ENCODE results near the gene TANC1. TPM values are rescaled to one million over a fixed set of nuclear protein-coding genes. Genes with fewer than 3 reads are reported as not detected.

The TANC1 gene
- total RNA-seq, 2 donors from 2014 or later = 2.9 to 9.5 TPM

GRCh38 chr2:159211447-159212396 lies 243.3 kb downstream of the TANC1 start:
- peak; percentile 86 for DNase-seq
- H3K27ac ChIP-seq (ENCODE audit: low read depth, low read length) = peak overlapping the region; percentile 74
- H3K27me3 ChIP-seq (ENCODE audit: control insufficient read depth, insufficient read depth, low read length, poor library complexity, severe bottlenecking) = no peaks in the 10 kb centered on the region
- H3K4me1 Mint-ChIP-seq = peaks cover 14% of the 10 kb centered on the region
- H3K9me3 Mint-ChIP-seq = no peaks in the 10 kb centered on the region
- peaks cover 5% of the 10 kb centered on the region for H3K4me1 ChIP-seq (ENCODE audit: control insufficient read depth, insufficient read depth, low read length)
- peaks cover 18% of the 10 kb centered on the region for H3K27me3 Mint-ChIP-seq (ENCODE audit: insufficient read depth)
- peak overlapping the region; percentile 7 for H3K4me3 ChIP-seq (ENCODE audit: low read length)
- peak overlapping the region; percentile 21 for H3K4me3 Mint-ChIP-seq
- H3K27ac Mint-ChIP-seq = peak overlapping the region; percentile 89
- peaks cover 14% of the 10 kb centered on the region for H3K36me3 Mint-ChIP-seq (ENCODE audit: low read depth)
- whole genome bisulfite sequencing, 2 experiments (ENCODE audit: insufficient coverage in 1 of 2, insufficient read length in 1 of 2) = 14 to 37% methylated on average over 10 to 14 of the region's 14 CpGs
- H3K9me3 ChIP-seq (ENCODE audit: control insufficient read depth, low read length) = no peaks in the 10 kb centered on the region
- H3K36me3 ChIP-seq (ENCODE audit: control insufficient read depth, insufficient read depth, low read length) = peaks cover 74% of the 10 kb centered on the region
- peak overlapping the region; percentile 16 for H3K9ac ChIP-seq (ENCODE audit: extremely low read depth, low read length, poor library complexity, severe bottlenecking)
- peak; percentile 44 for TF ChIP-seq CTCF (conservative IDR thresholded peaks at IDR 0.05)

- no peaks in the 10 kb centered on the region for H3K9me3 Mint-ChIP-seq
- WGBS, 2 experiments (ENCODE audit: insufficient coverage in 1 of 2, insufficient read length in 1 of 2) = 93 to 98% methylated on average over 5 of the region's 5 CpGs
- no peak overlapping the region for H3K27ac Mint-ChIP-seq
- no peak overlapping the region for H3K4me3 ChIP-seq (ENCODE audit: low read length)
- no peaks in the 10 kb centered on the region for H3K9me3 ChIP-seq (ENCODE audit: control insufficient read depth, low read length)
- no peak for DNase-seq
- peaks cover 14% of the 10 kb centered on the region for H3K4me1 Mint-ChIP-seq
- peaks cover 18% of the 10 kb centered on the region for H3K27me3 Mint-ChIP-seq (ENCODE audit: insufficient read depth)
- no peaks in the 10 kb centered on the region for H3K27me3 ChIP-seq (ENCODE audit: control insufficient read depth, insufficient read depth, low read length, poor library complexity, severe bottlenecking)
- peaks cover 78% of the 10 kb centered on the region for H3K36me3 ChIP-seq (ENCODE audit: control insufficient read depth, insufficient read depth, low read length)
- H3K36me3 Mint-ChIP-seq (ENCODE audit: low read depth) = peaks cover 14% of the 10 kb centered on the region
- H3K9ac ChIP-seq (ENCODE audit: extremely low read depth, low read length, poor library complexity, severe bottlenecking) = no peak overlapping the region
- no peak overlapping the region for H3K27ac ChIP-seq (ENCODE audit: low read depth, low read length)
- peaks cover 5% of the 10 kb centered on the region for H3K4me1 ChIP-seq (ENCODE audit: control insufficient read depth, insufficient read depth, low read length)
- no peak for TF ChIP-seq CTCF (conservative IDR thresholded peaks at IDR 0.05)
- no peak overlapping the region for H3K4me3 Mint-ChIP-seq
Measured at GRCh38 chr2:159213296-159213695, 244.9 kb downstream of the TANC1 start.

GRCh38 chr2:159214325-159214865 lies 246.0 kb downstream of the TANC1 start:
- H3K4me3 ChIP-seq (ENCODE audit: low read length) = no peak overlapping the region
- no peak overlapping the region for H3K9ac ChIP-seq (ENCODE audit: extremely low read depth, low read length, poor library complexity, severe bottlenecking)
- Mint-ChIP-seq H3K36me3 (ENCODE audit: low read depth) (peaks cover 14% of the 10 kb centered on the region), H3K9me3 (no peaks in the 10 kb centered on the region), H3K27ac (no peak overlapping the region), H3K4me3 (no peak overlapping the region), H3K4me1 (peaks cover 14% of the 10 kb centered on the region), H3K27me3 (ENCODE audit: insufficient read depth) (peaks cover 15% of the 10 kb centered on the region)
- peak; percentile 26 for DNase-seq
- H3K9me3 ChIP-seq (ENCODE audit: control insufficient read depth, low read length) = no peaks in the 10 kb centered on the region
- no peaks in the 10 kb centered on the region for H3K27me3 ChIP-seq (ENCODE audit: control insufficient read depth, insufficient read depth, low read length, poor library complexity, severe bottlenecking)
- H3K36me3 ChIP-seq (ENCODE audit: control insufficient read depth, insufficient read depth, low read length) = peaks cover 78% of the 10 kb centered on the region
- 90 to 95% methylated on average over 3 of the region's 3 CpGs for WGBS, 2 experiments (ENCODE audit: insufficient coverage in 1 of 2, insufficient read length in 1 of 2)
- TF ChIP-seq CTCF (conservative IDR thresholded peaks at IDR 0.05) = no peak
- H3K27ac ChIP-seq (ENCODE audit: low read depth, low read length) = no peak overlapping the region
- peaks cover 5% of the 10 kb centered on the region for H3K4me1 ChIP-seq (ENCODE audit: control insufficient read depth, insufficient read depth, low read length)
